Karpas-422 (cell line): ENCODE data around the gene BEAN1. TPM values are rescaled to one million over a fixed set of nuclear protein-coding genes. Genes with fewer than 3 reads are reported as not detected.

Source experiments
- DNase-seq: peaks from one replicate; pipeline ENCODE4 v3.0.0-alpha.2; 2015
- H2AFZ ChIP-seq: fragments of 200-600 bp; sonication (generic); 2 replicates; pipeline ENCODE4 v1.6.1; 2014; ENCODE audit warnings: antibody characterized with exemption, low read length, mixed read lengths
- H3K27ac ChIP-seq: fragments of 200-600 bp; sonication (generic); 2 replicates; pipeline ENCODE4 v1.5.1; 2014; ENCODE audit warnings: mild to moderate bottlenecking, low read length, moderate library complexity
- H3K27me3 ChIP-seq: fragments of 200-600 bp; sonication (generic); 2 replicates; pipeline ENCODE4 v1.6.1; 2014; ENCODE audit warnings: low read length, mixed read lengths
- H3K36me3 ChIP-seq: fragments of 200-600 bp; sonication (generic); 2 replicates; pipeline ENCODE4 v1.6.1; 2014; ENCODE audit warnings: low read length, mixed read lengths; ENCODE audit not compliant: insufficient read depth
- H3K4me1 ChIP-seq: fragments of 200-600 bp; sonication (generic); 2 replicates; pipeline ENCODE4 v1.6.1; 2014; ENCODE audit warnings: mild to moderate bottlenecking, low read length, mixed read lengths
- H3K4me2 ChIP-seq: fragments of 200-600 bp; sonication (generic); 2 replicates; pipeline ENCODE4 v1.6.1; 2014; ENCODE audit warnings: low read length, low read depth, mild to moderate bottlenecking; ENCODE audit not compliant: poor library complexity, severe bottlenecking
- H3K4me3 ChIP-seq: fragments of 200-600 bp; sonication (generic); 2 replicates; pipeline ENCODE4 v1.5.1; 2014; ENCODE audit warnings: mild to moderate bottlenecking, antibody characterized with exemption, low read length, mixed read lengths
- H3K79me2 ChIP-seq: fragments of 200-600 bp; sonication (generic); 2 replicates; pipeline ENCODE4 v1.6.1; 2014; ENCODE audit warnings: mild to moderate bottlenecking, low read length, mixed read lengths
- H3K9ac ChIP-seq: fragments of 200-600 bp; sonication (generic); 2 replicates; pipeline ENCODE4 v1.6.0; 2014; ENCODE audit warnings: low read length
- H3K9me2 ChIP-seq: fragments of 200-600 bp; sonication (generic), shearing (Covaris generic); replicated peaks from 2 replicates; pipeline ENCODE4 v1.6.0; 2014; ENCODE audit warnings: mild to moderate bottlenecking, low read length, moderate library complexity; ENCODE audit not compliant: insufficient read depth
- H3K9me3 ChIP-seq: fragments of 300-700, 200-600 bp; sonication (generic); 2 replicates; pipeline ENCODE4 v1.6.1; 2014; ENCODE audit warnings: low read length, mixed read lengths
- H4K20me1 ChIP-seq: fragments of 200-600 bp; sonication (generic); 2 replicates; pipeline ENCODE4 v1.6.1; 2014; ENCODE audit warnings: mild to moderate bottlenecking, antibody characterized with exemption, low read length, low read depth; ENCODE audit not compliant: insufficient read depth
- total RNA-seq: library from RNA; depleted of rRNA; stranded (reverse); fragments of >200 nt; shearing (Covaris generic); gene quantifications from 2 replicates; pipeline ENCODE4 v1.2.3, GENCODE V29; 2014; ENCODE audit warnings: low replicate concordance

Gene BEAN1
- total RNA-seq, 1 experiment from 2014 or later, result not detected

DNA sequence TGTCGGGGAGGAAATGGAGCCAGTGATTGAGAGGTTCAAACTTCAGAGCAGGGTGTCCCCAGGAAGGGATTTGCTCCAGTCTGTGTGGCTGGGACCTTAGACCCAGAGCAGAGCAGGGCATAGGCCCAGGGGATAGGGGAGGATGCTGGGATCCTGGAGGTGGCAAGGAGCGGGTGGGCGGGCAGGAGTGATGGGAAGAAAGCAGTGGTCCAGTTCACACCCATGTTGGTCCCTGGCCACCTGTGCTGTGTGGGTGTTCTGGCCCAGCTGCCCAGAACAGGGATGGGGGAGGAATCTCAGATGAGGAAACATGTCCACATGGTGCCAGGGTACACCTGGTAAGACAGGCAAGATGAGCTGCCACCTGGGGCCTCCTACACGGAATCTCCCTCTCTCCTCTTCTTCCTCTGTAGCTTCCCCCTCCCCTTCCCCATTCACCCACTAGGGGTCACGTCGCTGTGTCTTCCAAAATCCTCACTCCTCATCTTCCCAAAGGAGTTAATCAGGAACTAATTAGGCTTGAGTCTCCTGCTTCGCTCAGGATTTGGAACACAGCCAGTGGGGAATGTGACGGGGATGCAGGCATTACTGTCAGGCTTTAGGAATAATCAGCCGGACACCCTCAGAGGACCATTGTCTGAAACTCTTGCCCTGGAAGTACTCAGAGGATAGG, 2.3 kb downstream of the BEAN1 start:
- H3K27ac ChIP-seq, result no peak overlapping the region
- H3K36me3 ChIP-seq, result no peaks in the 10 kb centered on the region
- H3K4me2 ChIP-seq, result no peak overlapping the region
- H3K27me3 ChIP-seq, result no peaks in the 10 kb centered on the region
- H4K20me1 ChIP-seq, result no peaks in the 10 kb centered on the region
- H2AFZ ChIP-seq, result no peak overlapping the region
- no peak overlapping the region for H3K9ac ChIP-seq
- H3K9me2 ChIP-seq, result no peaks in the 10 kb centered on the region
- no peaks in the 10 kb centered on the region for H3K4me1 ChIP-seq
- DNase-seq, result no peak
- no peaks in the 10 kb centered on the region for H3K9me3 ChIP-seq
- no peaks in the 10 kb centered on the region for H3K79me2 ChIP-seq
- H3K4me3 ChIP-seq, result no peak overlapping the region

DNA sequence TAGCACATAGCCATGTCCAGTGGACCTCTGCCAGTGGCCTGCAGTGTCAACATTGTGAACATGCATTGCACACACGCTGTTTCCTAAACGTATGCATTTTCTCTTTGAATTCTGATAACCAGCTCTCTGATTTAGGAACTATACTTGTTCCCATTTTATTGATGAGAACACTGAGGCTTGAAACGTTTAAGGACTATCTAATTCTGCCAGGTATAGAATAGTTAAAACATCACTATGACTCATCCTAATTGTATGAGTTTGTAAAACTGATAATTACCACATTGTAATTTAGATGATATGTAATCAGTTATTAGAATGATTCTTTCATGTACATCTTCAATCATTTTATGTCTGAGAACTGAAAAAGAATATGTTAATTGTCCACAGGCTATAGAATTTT, 3.1 kb downstream of the BEAN1 start:
- DNase-seq, result no peak
- no peaks in the 10 kb centered on the region for H3K9me3 ChIP-seq
- H3K27me3 ChIP-seq, result no peaks in the 10 kb centered on the region
- no peaks in the 10 kb centered on the region for H3K9me2 ChIP-seq
- H4K20me1 ChIP-seq, result no peaks in the 10 kb centered on the region
- no peaks in the 10 kb centered on the region for H3K36me3 ChIP-seq
- H3K4me3 ChIP-seq, result no peak overlapping the region
- H3K79me2 ChIP-seq, result no peaks in the 10 kb centered on the region
- H3K27ac ChIP-seq, result no peak overlapping the region
- no peaks in the 10 kb centered on the region for H3K4me1 ChIP-seq
- no peak overlapping the region for H3K4me2 ChIP-seq
- no peak overlapping the region for H2AFZ ChIP-seq
- no peak overlapping the region for H3K9ac ChIP-seq

- no peak overlapping the region for H2AFZ ChIP-seq
- H3K4me1 ChIP-seq, result no peaks in the 10 kb centered on the region
- no peak overlapping the region for H3K27ac ChIP-seq
- no peaks in the 10 kb centered on the region for H3K9me3 ChIP-seq
- H3K27me3 ChIP-seq, result no peaks in the 10 kb centered on the region
- H4K20me1 ChIP-seq, result no peaks in the 10 kb centered on the region
- no peaks in the 10 kb centered on the region for H3K36me3 ChIP-seq
- H3K4me3 ChIP-seq, result no peak overlapping the region
- H3K4me2 ChIP-seq, result no peak overlapping the region
- no peak for DNase-seq
- H3K79me2 ChIP-seq, result no peaks in the 10 kb centered on the region
- H3K9me2 ChIP-seq, result no peaks in the 10 kb centered on the region
- H3K9ac ChIP-seq, result no peak overlapping the region
These were observed 4.7 kb downstream of the BEAN1 start for GRCh38 chr16:66431760-66432159.

DNA sequence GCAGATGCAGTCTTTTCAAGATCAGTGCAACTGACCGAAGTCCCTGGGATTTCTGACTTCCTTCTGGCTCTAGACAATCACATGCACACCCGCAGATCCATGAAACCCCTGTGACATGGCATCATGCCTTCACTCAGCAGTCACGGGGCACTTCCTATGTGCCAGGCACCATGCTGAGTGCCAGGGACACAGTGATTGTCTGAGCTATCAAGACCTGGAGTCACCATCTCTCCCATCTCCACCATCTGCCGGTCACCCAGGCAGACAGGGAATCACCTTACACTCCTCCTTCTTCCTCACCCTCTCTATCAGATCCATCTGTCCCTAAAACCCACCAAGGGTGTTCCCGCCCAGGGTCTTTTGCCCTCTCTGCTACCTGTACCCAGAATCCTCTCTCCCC, 5.3 kb downstream of the BEAN1 start:
- no peak overlapping the region for H3K4me2 ChIP-seq
- H3K27me3 ChIP-seq, result no peaks in the 10 kb centered on the region
- H4K20me1 ChIP-seq, result no peaks in the 10 kb centered on the region
- no peaks in the 10 kb centered on the region for H3K36me3 ChIP-seq
- no peaks in the 10 kb centered on the region for H3K4me1 ChIP-seq
- no peak overlapping the region for H2AFZ ChIP-seq
- no peak overlapping the region for H3K27ac ChIP-seq
- no peaks in the 10 kb centered on the region for H3K79me2 ChIP-seq
- DNase-seq, result no peak
- H3K9me3 ChIP-seq, result no peaks in the 10 kb centered on the region
- no peak overlapping the region for H3K4me3 ChIP-seq
- H3K9me2 ChIP-seq, result no peaks in the 10 kb centered on the region
- H3K9ac ChIP-seq, result no peak overlapping the region

DNA sequence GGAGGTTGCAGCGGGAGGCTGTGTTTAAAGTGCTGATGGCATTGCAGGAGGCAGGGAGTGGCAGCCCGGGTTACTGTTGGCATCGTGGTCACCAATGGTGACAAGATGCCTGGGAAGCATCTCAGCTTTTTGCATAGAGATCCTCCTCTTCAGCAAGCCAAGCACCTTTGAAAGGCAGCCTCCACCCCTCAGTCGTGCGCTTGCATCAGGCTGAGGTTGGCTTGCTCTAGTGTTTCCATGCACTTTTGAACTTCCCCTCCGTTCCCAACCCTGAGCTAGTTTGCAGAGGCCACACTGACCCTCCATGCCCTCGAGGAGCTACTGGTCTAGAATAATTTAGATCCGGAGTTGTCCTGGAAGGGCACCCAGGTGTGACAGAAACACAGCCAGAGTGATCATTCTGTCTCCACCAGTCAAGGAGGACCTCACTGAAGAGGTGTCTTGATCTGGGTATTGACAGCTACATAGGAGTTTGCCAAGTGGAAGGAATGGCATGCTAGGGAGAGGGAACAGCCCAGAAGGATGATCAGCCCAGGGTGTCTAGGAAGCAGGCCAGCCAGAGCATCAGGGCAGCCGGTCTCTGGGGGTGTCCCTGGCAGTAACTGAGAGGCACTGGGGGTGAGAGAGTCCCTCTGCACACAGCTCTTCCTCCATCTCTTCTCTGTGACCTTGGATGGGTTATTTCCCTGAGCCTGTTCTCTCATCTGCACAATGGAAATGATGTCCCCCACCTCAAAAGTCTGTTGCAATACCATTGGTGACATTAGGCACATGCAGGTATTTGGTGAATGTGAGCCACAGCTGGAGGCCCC, 7.7 kb downstream of the BEAN1 start:
- no peak overlapping the region for H2AFZ ChIP-seq

GRCh38 chr16:66435896-66436295, 8.8 kb downstream of the BEAN1 start:
- DNase-seq, result no peak
- no peaks in the 10 kb centered on the region for H3K36me3 ChIP-seq

More for the DNA sequence above, 7.7 kb downstream of the BEAN1 start:
- Histone ChIP-seq H3K36me3 (no peaks in the 10 kb centered on the region), H3K79me2 (no peaks in the 10 kb centered on the region), H3K9ac (no peak overlapping the region), H3K4me3 (no peak overlapping the region), H3K27me3 (no peaks in the 10 kb centered on the region), H3K9me2 (no peaks in the 10 kb centered on the region), H3K4me1 (no peaks in the 10 kb centered on the region), H3K9me3 (no peaks in the 10 kb centered on the region), H3K27ac (no peak overlapping the region), H3K4me2 (no peak overlapping the region), H4K20me1 (no peaks in the 10 kb centered on the region)
- no peak for DNase-seq

GRCh38 chr16:66437391-66437945, 10.4 kb downstream of the BEAN1 start:
- Histone ChIP-seq H3K79me2 (no peaks in the 10 kb centered on the region), H3K27me3 (no peaks in the 10 kb centered on the region), H3K4me1 (no peaks in the 10 kb centered on the region), H3K36me3 (no peaks in the 10 kb centered on the region), H3K27ac (no peak overlapping the region), H3K4me3 (no peak overlapping the region), H3K9me3 (no peaks in the 10 kb centered on the region), H2AFZ (no peak overlapping the region), H3K9ac (no peak overlapping the region), H3K9me2 (no peaks in the 10 kb centered on the region), H4K20me1 (no peaks in the 10 kb centered on the region), H3K4me2 (no peak overlapping the region)
- DNase-seq, result no peak

More at GRCh38 chr16:66435896-66436295, 8.8 kb downstream of the BEAN1 start:
- H3K9me3 ChIP-seq, result no peaks in the 10 kb centered on the region
- no peaks in the 10 kb centered on the region for H3K79me2 ChIP-seq
- no peaks in the 10 kb centered on the region for H4K20me1 ChIP-seq
- no peaks in the 10 kb centered on the region for H3K27me3 ChIP-seq
- H3K27ac ChIP-seq, result no peak overlapping the region
- no peaks in the 10 kb centered on the region for H3K4me1 ChIP-seq
- no peak overlapping the region for H3K9ac ChIP-seq
- H3K4me2 ChIP-seq, result no peak overlapping the region
- no peak overlapping the region for H3K4me3 ChIP-seq
- no peaks in the 10 kb centered on the region for H3K9me2 ChIP-seq
- no peak overlapping the region for H2AFZ ChIP-seq

- no peaks in the 10 kb centered on the region for H3K9me3 ChIP-seq
- no peaks in the 10 kb centered on the region for H3K27me3 ChIP-seq
- H3K27ac ChIP-seq, result no peak overlapping the region
- no peaks in the 10 kb centered on the region for H3K4me1 ChIP-seq
- no peaks in the 10 kb centered on the region for H3K79me2 ChIP-seq
- no peaks in the 10 kb centered on the region for H3K9me2 ChIP-seq
- no peak overlapping the region for H2AFZ ChIP-seq
- no peaks in the 10 kb centered on the region for H4K20me1 ChIP-seq
- H3K36me3 ChIP-seq, result no peaks in the 10 kb centered on the region
- no peak for DNase-seq
- no peak overlapping the region for H3K9ac ChIP-seq
- H3K4me2 ChIP-seq, result no peak overlapping the region
- no peak overlapping the region for H3K4me3 ChIP-seq
These were observed 11.4 kb downstream of the BEAN1 start for GRCh38 chr16:66438536-66438935.
